Spleen (tissue), 11 donors: Measurements from ENCODE around the gene GMFB. TPM values are rescaled to one million over a fixed set of nuclear protein-coding genes. Genes with fewer than 3 reads are reported as not detected.

Experiments used
- DNase-seq: peaks from one replicate; pipeline ENCODE4 v3.0.0-alpha.2; 2020
- H3K27ac ChIP-seq, 8 donors: fragments of 200-600 bp; sonication (generic) in 7 of 8; 1 replicate in 4 of 8; 2 replicates in 4 of 8; pipeline versions ENCODE4 v1.5.0 to v1.8.0; 2016 to 2021; ENCODE audit warnings: inconsistent platforms in 4 of 8, mild to moderate bottlenecking in 4 of 8, moderate library complexity in 1 of 8
- H3K27me3 ChIP-seq, 7 donors: fragments of 200-600 bp; sonication (generic) in 6 of 7; replicated peaks in 1 of 7; 1 replicate in 4 of 7; 2 replicates in 3 of 7; pipeline versions ENCODE4 v1.5.0 to v1.8.0; 2016 to 2021; ENCODE audit warnings: inconsistent platforms in 3 of 7, mild to moderate bottlenecking in 1 of 7
- H3K36me3 ChIP-seq, 6 donors: fragments of 200-600 bp; sonication (generic) in 5 of 6; 1 replicate in 4 of 6; 2 replicates in 2 of 6; pipeline versions ENCODE4 v1.5.0 to v1.8.0; 2016 to 2021; ENCODE audit warnings: inconsistent platforms in 2 of 6
- H3K4me1 ChIP-seq, 6 donors: fragments of 200-600 bp; sonication (generic) in 5 of 6; 1 replicate in 3 of 6; 2 replicates in 3 of 6; pipeline versions ENCODE4 v1.5.0 to v1.8.0; 2016 to 2021; ENCODE audit warnings: inconsistent platforms in 3 of 6
- H3K4me3 ChIP-seq, 8 donors: fragments of 200-600 bp; sonication (generic) in 7 of 8; 1 replicate in 4 of 8; 2 replicates in 4 of 8; pipeline versions ENCODE4 v1.5.0 to v1.8.0; 2016 to 2021; ENCODE audit warnings: inconsistent platforms in 4 of 8, mild to moderate bottlenecking in 4 of 8, moderate library complexity in 2 of 8
- H3K9me3 ChIP-seq, 8 donors: fragments of 200-600 bp; sonication (generic) in 7 of 8; 1 replicate in 4 of 8; 2 replicates in 4 of 8; pipeline versions ENCODE4 v1.5.0 to v1.8.0; 2016 to 2021; ENCODE audit warnings: inconsistent platforms in 4 of 8
- CTCF ChIP-seq, 11 experiments: fragments of 200-600 bp in 7 of 11; fragments of 450-650 bp in 4 of 11; sonication (generic) in 4 of 11; IDR thresholded peaks in 8 of 11; conservative IDR thresholded peaks in 3 of 11; 1 replicate in 7 of 11; 2 replicates in 4 of 11; pipeline versions ENCODE4 v1.4.0 to v1.8.0; 2016 to 2021; ENCODE audit warnings: antibody characterized with exemption in 11 of 11, inconsistent platforms in 4 of 11, mild to moderate bottlenecking in 1 of 11
- POLR2A ChIP-seq, 3 donors: fragments of 450-650 bp; IDR thresholded peaks; one replicate each; pipeline ENCODE4 v1.5.1; 2017; ENCODE audit warnings: antibody characterized with exemption in 3 of 3, mild to moderate bottlenecking in 1 of 3
- POLR2AphosphoS5 ChIP-seq, 3 donors: sonication (generic); formaldehyde crosslinking; IDR thresholded peaks; one replicate each; pipeline ENCODE4 v1.5.1; 2017; ENCODE audit warnings: antibody characterized with exemption in 3 of 3
- WGBS, 5 donors: extraction: QIAGEN DNeasy Blood & Tissue Kit in 3 of 5; methylation state at CpG; one replicate each; pipeline versions ENCODE4 v1.1.5 to v1.1.7; 2013 to 2018; 5-methylcytosine and 5-hydroxymethylcytosine counted together
- intact Hi-C: fragments of 100-400 bp; cut with DNase I; formaldehyde crosslinking; loops from one replicate; pipeline ENCODE4 v1.15.0; 2023; ENCODE audit warnings: low total_unique reads
- polyA plus RNA-seq, 3 donors: library from polyadenylated mRNA; stranded (reverse); fragments of 200-250 nt; gene quantifications; one replicate each; pipeline ENCODE4 v1.2.1, GENCODE V29; 2013
- total RNA-seq, 7 donors: library from RNA; depleted of rRNA in 3 of 7; stranded (reverse); fragments of >200 nt in 3 of 7; fragmentation: NEBNext Ultra II Directional in 4 of 7; extraction: Animal tissue kit (Norgen Biotek cat#: 25700) in 4 of 7; gene quantifications; one replicate each; pipeline versions ENCODE4 v1.1.0 to v1.2.1, GENCODE V29; 2016 to 2021
- donor health status: healthy with polysubstance abuse.
- donor health status: DM: no; HTN: no; CAD: no; lungs with moderate emphysema.
- donor health status: DM: no; HTN: no; CAD: no.
- donor health status: Bipolar disorder and iron deficiency.
- donor health status: healthy.
- donor health status: DM: no; HTN: no; CAD: no.
- donor health status: DM: yes; HTN: yes; CAD: no.

GMFB gene
- total and polyA plus RNA-seq, 10 donors: 10.3 to 54.6 (median 34.9) TPM

GRCh38 chr14:54480830-54481562 lies 7.8 kb downstream of the GMFB start:
- H3K4me1 ChIP-seq: peaks cover 3 to 56% (median 37%) of the 10 kb centered on the region in 6 donors
- H3K4me3 ChIP-seq: no peak overlapping the region
- WGBS, 5 donors: 95 to 98% (median 96%) methylated on average over 4 of the region's 4 CpGs
- no peaks in the 10 kb centered on the region for H3K9me3 ChIP-seq
- TF ChIP-seq POLR2A (IDR thresholded peaks at IDR 0.05) (no peak), POLR2AphosphoS5 (IDR thresholded peaks at IDR 0.05) (no peak), CTCF (IDR thresholded peaks at IDR 0.05 in 8 of 11, conservative IDR thresholded peaks at IDR 0.05 in 3 of 11) (no peak)
- H3K27me3 ChIP-seq: no peaks in the 10 kb centered on the region
- no peak for DNase-seq
- no peak overlapping the region for H3K27ac ChIP-seq
- intact Hi-C loops: no loop called here
- peaks cover 0 to 75% (median 31%) of the 10 kb centered on the region in 6 donors for H3K36me3 ChIP-seq

- Histone ChIP-seq H3K4me3 (no peak overlapping the region), H3K27me3 (no peaks in the 10 kb centered on the region), H3K4me1 (peaks cover 0 to 33% (median 16%) of the 10 kb centered on the region in 6 donors), H3K36me3 (peaks cover 0 to 97% (median 31%) of the 10 kb centered on the region in 6 donors), H3K9me3 (no peaks in the 10 kb centered on the region), H3K27ac (no peak overlapping the region)
- WGBS, 5 donors: 71 to 80% (median 75%) methylated on average over 3 of the region's 3 CpGs
- no peak for DNase-seq
- intact Hi-C loops: no loop called here
- no peak for TF ChIP-seq CTCF (IDR thresholded peaks at IDR 0.05 in 8 of 11, conservative IDR thresholded peaks at IDR 0.05 in 3 of 11)
- TF ChIP-seq POLR2AphosphoS5 (IDR thresholded peaks at IDR 0.05): no peak
- no peak for TF ChIP-seq POLR2A (IDR thresholded peaks at IDR 0.05)
These were observed 10.1 kb downstream of the GMFB start for GRCh38 chr14:54478636-54479215.

DNA sequence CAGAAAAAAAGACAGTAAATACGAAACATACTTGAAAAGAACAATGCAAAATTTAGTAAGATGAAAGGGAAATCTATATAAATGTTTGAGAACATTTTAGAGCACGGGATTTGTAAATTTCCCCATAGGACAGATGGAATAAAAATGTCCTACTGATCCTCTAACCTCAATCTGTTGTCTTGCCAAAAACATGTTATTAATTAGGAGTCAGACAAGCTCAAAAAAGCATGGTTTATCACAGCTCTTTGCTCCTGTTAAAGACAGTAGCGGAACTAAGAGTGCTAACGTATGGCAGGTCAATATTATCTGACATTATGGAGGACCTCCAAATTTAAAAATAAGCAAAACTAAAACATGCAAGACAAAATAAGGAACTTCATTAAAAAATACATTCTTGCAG lies 12.9 kb downstream of the GMFB start:
- no peak overlapping the region for H3K27ac ChIP-seq
- DNase-seq: no peak
- H3K27me3 ChIP-seq: no peaks in the 10 kb centered on the region
- no peak overlapping the region for H3K4me3 ChIP-seq
- no peaks in the 10 kb centered on the region for H3K9me3 ChIP-seq
- no peak for TF ChIP-seq POLR2A (IDR thresholded peaks at IDR 0.05)
- no peak for TF ChIP-seq CTCF (IDR thresholded peaks at IDR 0.05 in 8 of 11, conservative IDR thresholded peaks at IDR 0.05 in 3 of 11)
- no peak for TF ChIP-seq POLR2AphosphoS5 (IDR thresholded peaks at IDR 0.05)
- intact Hi-C loops: no loop called here
- peaks cover 0 to 96% (median 26%) of the 10 kb centered on the region in 6 donors for H3K36me3 ChIP-seq
- H3K4me1 ChIP-seq: peaks cover 0 to 5% (median 0%) of the 10 kb centered on the region in 6 donors
- 93 to 96% (median 95%) methylated on average over 4 of the region's 4 CpGs for WGBS, 5 donors

DNA sequence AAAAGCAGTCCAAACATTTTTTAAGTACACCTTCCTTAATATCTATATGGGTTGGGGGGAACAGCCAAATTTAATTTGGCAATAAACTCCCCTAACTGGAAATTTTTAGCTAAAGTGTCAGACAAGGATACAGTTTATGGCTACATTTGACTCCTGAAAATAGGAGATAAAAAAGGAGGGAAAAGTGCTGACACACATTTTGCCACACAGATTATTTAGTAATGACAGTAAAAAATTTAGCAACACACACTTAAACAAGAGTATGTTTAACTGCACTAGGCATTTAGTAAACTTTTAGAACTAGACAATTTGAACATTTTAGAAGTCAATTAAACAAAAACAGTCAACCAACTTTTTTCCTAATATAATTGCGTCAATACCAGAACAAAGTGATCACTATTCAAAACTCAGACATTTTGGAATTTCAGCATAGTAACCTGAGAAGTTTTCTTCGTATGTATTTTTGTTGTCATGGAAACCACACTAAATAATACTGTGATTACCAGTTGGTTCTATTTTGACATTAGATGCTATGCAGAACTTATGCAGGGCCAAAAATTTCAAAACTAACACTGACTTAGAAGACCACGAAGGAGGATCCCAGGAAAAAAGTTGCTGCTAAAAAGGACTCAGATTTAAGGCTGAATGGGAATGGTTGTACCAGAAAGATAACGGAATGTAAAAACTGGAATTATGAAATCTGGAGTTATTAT lies 13.4 kb downstream of the GMFB start:
- Histone ChIP-seq H3K27ac (no peak overlapping the region), H3K27me3 (no peaks in the 10 kb centered on the region), H3K9me3 (no peaks in the 10 kb centered on the region), H3K4me1 (no peaks in the 10 kb centered on the region), H3K4me3 (no peak overlapping the region), H3K36me3 (peaks cover 0 to 94% (median 26%) of the 10 kb centered on the region in 6 donors)
- 73 to 86% (median 77%) methylated on average over 4 of the region's 4 CpGs for WGBS, 5 donors
- TF ChIP-seq POLR2A (IDR thresholded peaks at IDR 0.05) (no peak), POLR2AphosphoS5 (IDR thresholded peaks at IDR 0.05) (no peak), CTCF (IDR thresholded peaks at IDR 0.05 in 8 of 11, conservative IDR thresholded peaks at IDR 0.05 in 3 of 11) (no peak)
- no peak for DNase-seq
- intact Hi-C loops: no loop called here
